Mucosa of stomach (tissue), 1 donor: ENCODE data around the gene POM121C.
"Not testable (repeated sequence)": the region's sequence is repeated elsewhere in the genome, so short reads cannot be mapped to it uniquely, and the experiment has no call there.

Experiments used
- H3K27me3 ChIP-seq: one replicate; pipeline ENCODE4 v1.7.0; 2013; ENCODE audit warnings: mild to moderate bottlenecking, low read length; ENCODE audit not compliant: control insufficient read depth, insufficient read depth
- H3K36me3 ChIP-seq: one replicate; pipeline ENCODE4 v1.7.0; 2013; ENCODE audit warnings: low read length; ENCODE audit not compliant: control insufficient read depth, insufficient read depth
- H3K4me1 ChIP-seq: one replicate; pipeline ENCODE4 v1.7.0; 2013; ENCODE audit warnings: mild to moderate bottlenecking, low read length; ENCODE audit not compliant: control insufficient read depth, insufficient read depth
- H3K4me3 ChIP-seq: one replicate; pipeline ENCODE4 v1.7.0; 2013; ENCODE audit warnings: low read length
- H3K9ac ChIP-seq: one replicate; pipeline ENCODE4 v1.7.0; 2013; ENCODE audit warnings: mild to moderate bottlenecking, low read length, moderate library complexity
- H3K9me3 ChIP-seq: one replicate; pipeline ENCODE4 v1.7.0; 2013; ENCODE audit warnings: mild to moderate bottlenecking, low read length, moderate library complexity; ENCODE audit not compliant: control insufficient read depth
- donor health status: Pancreatic carcinoma.

Gene POM121C

DNA sequence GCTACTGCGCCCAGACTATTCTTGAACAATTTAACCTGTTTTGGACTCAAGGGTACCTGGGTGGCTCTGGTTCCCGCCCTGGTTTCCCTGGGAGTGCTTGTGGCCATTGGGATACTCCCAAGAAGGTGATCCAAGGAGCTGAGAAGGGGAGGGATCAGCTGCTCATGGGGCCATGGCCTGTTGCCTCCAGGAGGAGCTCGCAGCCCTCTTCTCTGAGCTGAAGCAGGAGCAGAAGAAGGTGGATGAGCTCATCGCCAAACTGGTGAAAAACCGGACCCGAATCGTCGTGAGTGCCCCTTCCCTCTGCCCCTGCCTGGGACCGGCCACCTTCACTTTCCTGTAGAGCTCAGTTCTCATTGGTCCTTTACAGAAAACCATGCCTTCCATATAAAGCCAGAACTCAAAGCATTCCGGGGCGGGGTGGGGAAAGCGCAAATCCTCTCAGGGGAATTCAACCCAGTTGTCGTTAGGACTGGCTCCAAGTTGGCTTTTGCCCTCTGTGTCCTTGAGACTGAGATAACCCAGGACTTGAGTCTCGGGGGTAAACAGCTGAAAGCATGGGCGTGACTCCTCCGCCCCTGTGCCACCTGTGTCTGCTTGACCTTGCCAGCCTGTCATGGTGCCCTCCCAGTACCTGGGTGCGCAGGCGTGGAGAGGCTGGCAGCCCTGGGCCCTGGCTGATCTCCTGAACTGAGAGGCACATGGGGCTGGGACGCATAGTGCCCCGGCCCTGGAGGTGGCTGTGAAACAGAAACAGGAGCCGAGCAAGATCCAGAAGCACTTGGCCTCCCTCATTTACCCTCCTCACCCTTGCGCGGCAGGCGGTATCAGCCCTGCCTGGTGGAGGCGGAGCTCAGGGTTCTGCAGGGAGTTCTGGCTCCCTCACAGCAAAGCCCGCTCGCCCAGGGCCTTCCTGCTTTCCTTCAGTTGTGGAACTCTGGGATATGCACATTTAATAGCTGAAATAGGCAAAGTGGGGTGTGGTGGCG lies 82.3 kb downstream of the POM121C start:
- not testable (repeated sequence) for H3K4me3 ChIP-seq, H3K27me3 ChIP-seq, H3K9me3 ChIP-seq

DNA sequence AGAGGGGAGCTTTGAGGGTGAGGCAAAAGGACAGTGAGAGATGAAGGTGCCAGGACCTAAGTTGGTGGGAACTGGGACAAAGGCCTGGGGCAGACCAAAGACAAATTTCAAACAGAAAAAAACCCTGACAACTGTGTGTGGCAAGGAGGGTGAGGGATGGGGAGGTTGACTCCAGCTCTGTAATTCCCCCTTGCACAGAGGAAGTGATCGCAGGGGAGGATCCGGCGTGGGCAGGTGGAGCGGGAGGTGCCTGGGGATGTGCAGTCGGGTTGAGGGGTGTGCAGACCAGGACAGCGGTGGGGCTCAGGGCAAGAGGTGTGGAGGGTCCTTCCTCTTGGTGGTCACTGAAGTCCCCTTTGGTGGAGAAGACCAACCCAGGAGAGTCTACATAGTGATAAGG lies 85.5 kb downstream of the POM121C start:
- not testable (repeated sequence) for H3K27me3 ChIP-seq, H3K36me3 ChIP-seq, H3K4me3 ChIP-seq, H3K9me3 ChIP-seq, H3K9ac ChIP-seq, H3K4me1 ChIP-seq

More for the DNA sequence above, 82.3 kb downstream of the POM121C start:
- not testable (repeated sequence) for H3K36me3 ChIP-seq, H3K4me1 ChIP-seq, H3K9ac ChIP-seq

DNA sequence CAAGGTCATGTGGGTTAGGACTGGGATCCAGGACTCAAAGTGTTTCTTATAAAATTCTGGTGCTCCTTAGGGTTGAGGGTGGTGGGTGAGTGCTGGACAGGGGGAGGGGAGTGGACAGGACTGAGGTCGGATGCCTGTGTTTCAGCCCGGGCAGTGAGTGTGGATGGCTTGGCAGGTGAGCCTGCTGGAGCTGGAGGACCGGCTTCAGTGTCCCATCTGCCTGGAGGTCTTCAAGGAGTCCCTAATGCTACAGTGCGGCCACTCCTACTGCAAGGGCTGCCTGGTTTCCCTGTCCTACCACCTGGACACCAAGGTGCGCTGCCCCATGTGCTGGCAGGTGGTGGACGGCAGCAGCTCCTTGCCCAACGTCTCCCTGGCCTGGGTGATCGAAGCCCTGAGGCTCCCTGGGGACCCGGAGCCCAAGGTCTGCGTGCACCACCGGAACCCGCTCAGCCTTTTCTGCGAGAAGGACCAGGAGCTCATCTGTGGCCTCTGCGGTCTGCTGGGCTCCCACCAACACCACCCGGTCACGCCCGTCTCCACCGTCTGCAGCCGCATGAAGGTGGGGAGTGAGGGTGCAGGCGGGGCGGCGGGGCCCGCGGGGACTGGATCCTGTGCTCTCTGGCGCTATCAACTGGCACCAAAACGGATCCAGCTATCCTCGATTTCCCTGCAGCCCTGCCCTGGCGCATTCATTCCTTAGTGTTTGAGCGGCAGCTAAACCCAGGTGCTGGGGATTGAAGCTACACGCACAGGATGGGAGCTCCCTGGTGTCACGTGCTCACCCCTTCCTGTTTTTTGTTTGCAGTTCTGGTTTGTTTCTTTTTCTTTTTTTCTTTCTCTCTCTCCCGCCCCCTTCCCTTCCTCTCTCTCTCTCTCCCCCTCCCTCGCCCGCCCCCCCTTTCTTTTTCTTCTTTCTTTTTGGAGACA lies 87.1 kb downstream of the POM121C start:
- not testable (repeated sequence) for H3K36me3 ChIP-seq, H3K4me1 ChIP-seq, H3K9ac ChIP-seq, H3K27me3 ChIP-seq, H3K9me3 ChIP-seq, H3K4me3 ChIP-seq

DNA sequence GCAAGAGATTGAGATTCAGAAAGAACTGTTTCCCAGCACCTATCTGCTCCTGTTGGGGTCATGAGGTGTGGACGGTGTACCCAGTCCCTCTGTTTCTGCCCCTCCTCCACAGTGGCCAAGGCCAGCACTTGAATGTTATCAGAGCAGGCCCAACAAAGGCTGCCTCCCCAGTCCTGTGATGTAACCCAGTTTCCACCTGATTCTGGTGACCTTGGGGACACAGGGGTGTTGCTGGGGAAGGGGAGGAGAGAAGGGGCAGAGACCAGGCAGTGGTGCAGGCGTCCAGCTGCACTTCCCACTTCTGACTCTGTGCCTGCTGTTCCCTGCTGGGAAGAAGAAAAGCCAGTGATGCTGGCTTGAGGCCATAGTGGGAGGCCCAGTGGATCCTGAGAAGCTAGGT lies 88.2 kb downstream of the POM121C start:
- not testable (repeated sequence) for H3K9ac ChIP-seq, H3K4me3 ChIP-seq, H3K27me3 ChIP-seq, H3K9me3 ChIP-seq, H3K36me3 ChIP-seq, H3K4me1 ChIP-seq

DNA sequence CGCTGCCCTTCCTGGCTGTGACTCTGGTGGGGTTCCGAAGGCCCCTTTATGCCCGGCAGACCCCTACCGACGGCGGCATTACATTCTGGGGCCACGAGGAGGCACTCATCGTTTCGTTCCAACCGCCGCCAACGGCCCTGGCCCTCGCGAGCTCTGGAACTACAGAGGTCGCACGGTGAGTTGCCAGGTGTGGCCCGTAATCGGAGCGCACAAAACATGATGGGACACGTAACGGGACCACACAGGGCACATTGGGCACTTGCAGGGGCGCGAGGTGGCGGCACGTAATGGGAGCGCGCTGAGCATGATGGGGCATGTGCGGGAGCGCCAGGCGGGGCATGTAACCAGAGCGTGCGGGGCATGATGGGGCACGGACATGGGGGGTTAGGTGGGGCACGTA lies 90.8 kb downstream of the POM121C start, which contains the start of gene TRIM73:
TSS of gene TRIM73 (plus strand) at position 301 of the 400 bp plus-strand sequence. CDS start 3,305 bp downstream, outside the sequence.
- H3K9ac ChIP-seq, result not testable (repeated sequence)

DNA sequence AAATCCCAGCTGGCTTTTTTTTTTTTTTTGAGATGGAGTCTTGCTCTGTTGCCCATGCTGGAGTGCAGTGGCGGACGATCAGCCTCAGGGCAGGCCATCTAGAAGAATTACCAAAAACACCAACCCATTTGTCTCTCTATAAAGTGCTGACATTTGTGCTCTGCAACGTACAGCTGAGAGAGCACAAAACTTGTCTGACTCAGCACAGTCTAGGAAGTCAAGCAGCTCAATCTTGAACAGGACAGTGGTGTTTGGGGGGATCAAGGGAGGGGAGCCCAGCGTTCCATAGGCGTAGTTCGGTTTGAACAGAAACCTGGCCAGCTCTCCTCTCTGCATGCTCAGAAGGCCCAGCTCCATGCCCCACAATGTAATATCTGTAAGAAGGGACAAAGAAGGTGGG lies 92.9 kb downstream of the POM121C start:
- not testable (repeated sequence) for H3K4me1 ChIP-seq, H3K9ac ChIP-seq, H3K36me3 ChIP-seq, H3K9me3 ChIP-seq, H3K4me3 ChIP-seq, H3K27me3 ChIP-seq

More for the DNA sequence above, 90.8 kb downstream of the POM121C start, which contains the start of gene TRIM73:
- not testable (repeated sequence) for H3K27me3 ChIP-seq, H3K36me3 ChIP-seq, H3K9me3 ChIP-seq, H3K4me3 ChIP-seq, H3K4me1 ChIP-seq

DNA sequence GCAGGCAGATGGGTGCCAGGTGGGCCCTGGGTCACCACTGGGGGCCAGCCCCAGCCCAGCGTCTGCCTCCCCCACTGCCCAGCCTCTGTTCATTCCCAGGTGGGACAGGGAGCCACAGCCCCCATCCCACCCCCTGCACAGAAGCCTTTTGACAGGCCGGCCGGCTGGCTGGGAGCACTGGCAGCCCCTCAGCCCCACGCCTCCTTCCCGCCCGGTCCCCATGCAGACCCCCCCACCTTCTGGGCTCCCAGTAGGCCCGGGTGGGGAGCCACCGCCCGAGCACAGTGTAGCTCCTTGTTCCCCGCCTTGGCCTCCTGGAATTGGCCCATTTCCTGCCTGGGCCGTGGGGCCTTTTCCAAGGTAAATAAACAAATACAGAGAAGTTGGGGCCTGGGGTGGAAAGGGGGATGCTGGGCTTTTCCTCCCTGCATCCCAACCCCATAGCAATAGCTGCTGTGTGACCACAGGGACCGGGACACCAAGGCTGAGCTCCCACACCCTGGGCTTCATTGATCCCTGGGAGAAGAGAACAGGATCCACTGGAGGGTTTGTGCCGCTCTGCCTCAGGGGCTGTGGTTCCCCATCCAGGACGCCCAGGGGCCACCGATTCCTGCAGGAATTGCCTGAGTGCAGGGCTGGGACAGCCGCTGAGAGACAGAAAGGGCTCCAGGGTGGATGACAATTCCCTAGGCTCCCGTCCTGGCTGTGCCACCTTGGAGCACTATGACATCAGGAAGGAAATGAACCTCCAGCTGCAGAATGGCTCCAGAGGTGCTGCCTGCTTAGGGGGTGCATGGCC lies 111.4 kb downstream of the POM121C start:
- H3K4me3 ChIP-seq, H3K9ac ChIP-seq, H3K36me3 ChIP-seq, H3K27me3 ChIP-seq, H3K9me3 ChIP-seq, H3K4me1 ChIP-seq: not testable (repeated sequence)

DNA sequence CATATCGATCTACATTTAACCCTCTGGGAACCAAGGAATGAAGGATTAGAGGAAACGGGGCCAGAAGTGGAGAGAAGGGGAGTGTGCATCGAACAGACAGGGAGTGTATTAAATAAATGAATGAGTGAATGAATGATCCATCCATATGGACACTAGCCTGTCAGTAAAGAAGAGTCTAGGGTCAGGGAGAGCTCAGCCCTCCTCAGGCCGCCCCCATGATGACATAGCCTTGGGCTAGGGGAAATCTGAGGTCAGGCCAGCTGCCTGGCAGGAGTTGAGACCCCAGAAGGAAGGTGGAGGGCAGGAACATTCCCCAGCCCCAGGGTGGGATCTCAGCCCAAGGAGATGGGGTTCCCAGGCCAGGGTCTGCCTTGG lies 112.0 kb downstream of the POM121C start:
- H3K4me1 ChIP-seq, H3K36me3 ChIP-seq, H3K9ac ChIP-seq, H3K9me3 ChIP-seq, H3K4me3 ChIP-seq, H3K27me3 ChIP-seq: not testable (repeated sequence)

DNA sequence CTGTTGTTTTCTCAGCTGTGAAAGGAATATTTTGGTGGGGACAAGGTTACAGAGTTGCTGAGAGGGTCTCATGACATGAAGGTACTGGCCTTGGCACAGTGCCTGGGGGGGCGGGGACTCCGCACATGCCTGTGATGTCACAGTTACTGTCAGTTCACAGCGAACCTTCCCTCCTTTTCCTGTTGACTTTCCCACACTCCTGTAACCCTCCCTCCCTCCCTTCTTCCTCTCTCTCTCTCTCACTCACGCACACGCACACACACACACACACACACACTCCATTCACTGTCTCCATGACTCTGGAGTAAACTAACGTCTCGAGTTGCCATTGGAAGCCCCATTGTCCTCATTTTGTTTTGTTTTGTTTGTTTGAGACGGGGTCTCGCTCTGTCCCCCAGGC lies 118.8 kb downstream of the POM121C start:
- not testable (repeated sequence) for H3K4me3 ChIP-seq, H3K36me3 ChIP-seq, H3K27me3 ChIP-seq

More for the DNA sequence above, 118.8 kb downstream of the POM121C start:
- not testable (repeated sequence) for H3K9me3 ChIP-seq, H3K9ac ChIP-seq, H3K4me1 ChIP-seq
